Activated CD8-positive, alpha-beta memory T cell treated with anti-CD3 and anti-CD28 coated beads, Interleukin-2, amount 10 ng/mL, durations not matched to agents 7 days and 5 days (primary cell): Measurements from ENCODE around the gene CRIP3. TPM values are rescaled to one million over a fixed set of nuclear protein-coding genes. Genes with fewer than 3 reads are reported as not detected.

Source experiments
- ATAC-seq: fragments of 150-1000 bp; cut with Tn5 transposase; one replicate; pipeline ENCODE4 v1.10.0; 2021; ENCODE audit warnings: moderate library complexity
- CTCF ChIA-PET: fragments of 350-600 bp; sonication (Branson Sonifier 250); formaldehyde crosslinking; loops from one replicate; lab custom pipeline; 2021; ENCODE audit warnings: antibody characterized with exemption; lab: Charles Lee
- DNase-seq: peaks from one replicate; pipeline ENCODE4 v3.0.0-alpha.2; 2020
- H3K27ac Mint-ChIP-seq: one replicate; pipeline ENCODE4 v1.8.0; 2021; ENCODE audit warnings: mild to moderate bottlenecking, mixed read lengths
- H3K27me3 Mint-ChIP-seq: one replicate; pipeline ENCODE4 v1.8.0; 2021; ENCODE audit warnings: mixed read lengths
- H3K36me3 Mint-ChIP-seq: one replicate; pipeline ENCODE4 v1.8.0; 2021; ENCODE audit warnings: mild to moderate bottlenecking, mixed read lengths
- H3K4me1 Mint-ChIP-seq: one replicate; pipeline ENCODE4 v1.8.0; 2021; ENCODE audit warnings: mixed read lengths
- H3K4me3 Mint-ChIP-seq: one replicate; pipeline ENCODE4 v1.8.0; 2021; ENCODE audit warnings: mild to moderate bottlenecking, moderate library complexity, mixed read lengths
- H3K9me3 Mint-ChIP-seq: one replicate; pipeline ENCODE4 v1.8.0; 2022; ENCODE audit warnings: low read depth, mixed read lengths
- total RNA-seq, 2 experiments: library from RNA; stranded (reverse); gene quantifications; one replicate each; pipeline ENCODE4 v1.2.3, GENCODE V29; 2021

The CRIP3 gene
- total RNA-seq, 2 experiments from 2014 or later, result 0.50 to 0.66 TPM

DNA sequence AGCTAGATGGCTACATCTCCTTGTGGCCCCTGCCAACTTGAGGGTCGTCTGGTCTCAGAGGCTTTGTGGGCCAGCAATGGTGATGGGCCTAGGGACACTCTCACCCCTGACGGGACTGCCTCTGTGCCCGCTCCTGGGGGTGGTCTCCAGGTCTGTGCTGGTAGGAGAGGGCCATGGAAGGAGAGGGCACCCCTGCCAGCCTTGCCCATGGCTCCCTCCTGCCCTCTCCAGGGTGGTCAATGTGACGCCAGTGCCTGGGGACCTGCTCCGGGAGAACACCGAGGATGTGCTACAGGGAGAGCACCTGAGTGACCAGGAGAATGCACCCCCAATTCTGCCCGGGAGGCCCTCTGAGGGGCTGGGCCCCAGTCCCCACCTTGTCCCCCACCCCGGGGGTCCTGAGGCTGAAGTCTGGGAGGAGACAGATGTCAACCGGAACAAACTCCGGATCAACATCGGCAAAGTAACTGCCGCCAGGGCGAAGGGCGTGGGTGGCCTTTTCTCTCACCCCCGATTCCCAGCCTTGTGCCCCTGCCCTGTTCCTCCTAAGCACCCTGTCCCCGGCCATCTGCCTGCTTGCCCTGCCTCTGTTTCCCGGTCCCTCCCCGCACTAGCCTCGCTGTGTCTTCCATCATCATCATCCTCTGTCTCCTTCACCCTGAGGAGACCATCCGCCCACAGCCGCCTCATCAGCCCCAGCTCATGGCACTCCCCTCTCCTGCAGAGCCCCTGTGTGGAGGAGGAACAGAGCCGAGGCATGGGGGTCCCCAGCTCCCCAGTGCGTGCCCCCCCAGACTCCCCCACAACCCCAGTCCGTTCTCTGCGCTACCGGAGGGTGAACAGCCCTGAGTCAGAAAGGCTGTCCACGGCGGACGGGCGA is 49.6 kb downstream of the CRIP3 start:
- CTCF ChIA-PET, result interaction anchor here (1.4 kb wide), 1 partner anchor 11 kb away, joined by 5 read pairs; no protein-coding TSS in a partner anchor
- no peak for ATAC-seq
- H3K4me3 Mint-ChIP-seq, result no peak overlapping the region
- no peaks in the 10 kb centered on the region for H3K36me3 Mint-ChIP-seq
- DNase-seq, result no peak
- H3K27me3 Mint-ChIP-seq, result no peaks in the 10 kb centered on the region
- no peak overlapping the region for H3K27ac Mint-ChIP-seq
- H3K9me3 Mint-ChIP-seq, result no peaks in the 10 kb centered on the region
- peaks cover 7% of the 10 kb centered on the region for H3K4me1 Mint-ChIP-seq

DNA sequence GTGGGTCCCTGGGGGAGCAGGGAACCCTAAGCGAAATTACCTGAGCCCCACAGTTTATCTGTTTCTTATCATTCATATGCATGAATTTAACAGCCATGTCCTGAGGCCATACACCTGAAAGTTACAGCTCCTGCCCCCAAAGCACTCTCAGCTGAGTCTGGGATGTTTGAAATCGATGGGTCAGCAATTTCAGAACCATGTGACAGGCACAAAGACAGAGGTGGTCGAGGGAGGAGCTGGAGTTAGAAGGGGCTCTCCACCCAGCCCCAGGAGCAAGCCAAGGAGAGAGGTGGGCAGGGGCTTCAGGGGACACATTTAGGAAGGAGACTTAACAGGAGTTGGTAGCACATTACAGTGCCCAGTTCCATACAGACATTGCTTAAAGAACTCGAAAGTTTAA is 50.4 kb downstream of the CRIP3 start:
- H3K27me3 Mint-ChIP-seq, result no peaks in the 10 kb centered on the region
- CTCF ChIA-PET, result interaction anchor here (1.4 kb wide), 1 partner anchor 10 kb away, joined by 5 read pairs; no protein-coding TSS in a partner anchor
- ATAC-seq, result no peak
- no peak for DNase-seq
- H3K4me1 Mint-ChIP-seq, result peaks cover 7% of the 10 kb centered on the region
- no peaks in the 10 kb centered on the region for H3K9me3 Mint-ChIP-seq
- no peak overlapping the region for H3K27ac Mint-ChIP-seq
- no peak overlapping the region for H3K4me3 Mint-ChIP-seq
- no peaks in the 10 kb centered on the region for H3K36me3 Mint-ChIP-seq

DNA sequence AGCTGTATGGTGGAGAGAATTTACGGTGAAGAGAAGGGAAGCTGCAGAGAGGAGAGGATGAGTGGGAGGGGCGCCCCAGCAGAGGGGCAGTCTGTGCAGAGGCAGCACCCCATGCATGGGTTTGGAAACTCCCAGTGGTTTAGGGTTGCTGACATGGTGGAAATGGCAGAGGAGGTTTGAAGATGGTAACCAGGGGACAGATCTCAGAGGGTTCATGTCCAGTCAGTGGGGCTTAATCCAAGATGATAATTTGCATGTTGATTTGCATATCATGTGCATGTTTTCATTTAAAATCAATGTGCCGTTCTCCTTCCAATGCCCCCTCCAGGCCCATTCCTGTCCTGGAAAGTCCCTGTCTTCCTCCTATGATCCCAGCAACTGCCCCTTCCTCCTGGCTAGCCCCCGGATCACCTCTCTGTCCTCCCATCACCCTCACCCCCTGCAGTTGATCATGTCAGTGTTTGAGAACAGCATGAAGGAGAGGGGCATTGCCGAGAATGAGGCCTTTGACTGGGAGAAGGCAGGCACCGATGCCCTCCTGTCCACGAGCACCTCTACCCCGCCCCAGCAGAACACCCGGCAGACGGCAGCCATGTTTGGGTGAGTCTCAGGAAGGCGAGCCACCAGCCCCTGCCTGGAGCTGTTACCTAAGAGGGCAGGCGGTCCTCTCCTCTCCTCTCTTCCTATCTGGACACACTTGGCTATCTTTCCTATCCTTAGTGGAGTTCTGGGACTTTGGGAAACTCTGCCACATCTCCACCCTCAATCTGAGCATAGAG is 51.1 kb downstream of the CRIP3 start:
- H3K27me3 Mint-ChIP-seq, result no peaks in the 10 kb centered on the region
- H3K4me3 Mint-ChIP-seq, result no peak overlapping the region
- ATAC-seq, result no peak
- H3K36me3 Mint-ChIP-seq, result no peaks in the 10 kb centered on the region
- no peak for DNase-seq
- no peaks in the 10 kb centered on the region for H3K9me3 Mint-ChIP-seq
- H3K4me1 Mint-ChIP-seq, result peaks cover 7% of the 10 kb centered on the region
- CTCF ChIA-PET, result interaction anchor here (1.3 to 1.4 kb wide), 2 partner anchors 10 to 28 kb away, joined by 5 to 6 read pairs; partner anchors contain the start of gene DNPH1
- H3K27ac Mint-ChIP-seq, result no peak overlapping the region

DNA sequence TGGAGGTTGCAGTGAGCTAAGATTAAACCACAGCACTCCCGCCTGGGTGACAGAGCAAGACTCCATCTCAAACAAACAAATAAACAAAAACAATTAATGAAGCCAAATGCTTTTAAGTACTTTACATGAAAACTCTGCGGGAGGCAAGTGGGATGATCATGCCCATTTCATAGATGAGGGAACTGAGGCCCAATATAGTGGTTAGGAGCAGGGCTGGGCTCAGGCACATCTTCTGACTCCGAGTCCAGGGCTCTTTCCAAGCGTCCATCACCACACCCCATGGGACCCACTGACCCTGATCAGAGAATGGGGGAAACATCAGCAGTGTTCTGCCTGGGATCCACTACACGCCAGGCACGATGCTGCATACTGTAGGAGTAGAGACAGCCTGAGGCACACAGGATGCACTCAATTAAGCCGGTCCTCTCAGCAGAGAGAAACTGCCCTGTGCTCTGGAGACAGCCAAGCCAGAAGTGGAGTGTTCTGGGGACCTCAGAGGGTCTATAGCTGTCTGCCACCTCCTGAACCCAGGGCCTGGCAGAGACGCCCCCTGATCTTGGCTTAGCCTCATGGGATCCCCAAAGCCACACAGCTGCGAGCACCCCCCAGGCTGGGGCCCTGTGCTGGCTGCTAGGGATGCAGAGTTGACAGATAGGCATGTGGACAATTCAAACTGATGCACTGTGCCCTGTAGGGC is 51.8 kb downstream of the CRIP3 start:
- CTCF ChIA-PET, result interaction anchor here (1.3 kb wide), 1 partner anchor 27 kb away, joined by 6 read pairs; the partner anchor contains the start of gene DNPH1
- H3K4me3 Mint-ChIP-seq, result no peak overlapping the region
- ATAC-seq, result no peak
- no peaks in the 10 kb centered on the region for H3K36me3 Mint-ChIP-seq
- DNase-seq, result no peak
- no peak overlapping the region for H3K27ac Mint-ChIP-seq
- H3K27me3 Mint-ChIP-seq, result peaks cover 3% of the 10 kb centered on the region
- no peaks in the 10 kb centered on the region for H3K9me3 Mint-ChIP-seq
- peaks cover 7% of the 10 kb centered on the region for H3K4me1 Mint-ChIP-seq

Other genes starting within 250 kb of the CRIP3 start
- 10 to 100 TPM; 64.2 to 71.0 TPM for gene MRPL2, start 249.4 kb downstream of the CRIP3 start, total RNA-seq
- gene KLC4, start 249.2 kb downstream of the CRIP3 start, total RNA-seq, result 10 to 100 TPM; 15.1 to 16.4 TPM
- gene PTK7, start 232.5 kb downstream of the CRIP3 start, total RNA-seq, result under 1 TPM; 0.33 to 0.85 TPM
- gene SRF, start 137.6 kb downstream of the CRIP3 start, total RNA-seq, result 10 to 100 TPM; 45.0 to 53.2 TPM
- gene CUL9, start 126.6 kb downstream of the CRIP3 start, total RNA-seq, result 10 to 100 TPM; 49.9 to 71.3 TPM
- gene DNPH1, start 79.3 kb downstream of the CRIP3 start, total RNA-seq, result 10 to 100 TPM; 54.0 to 60.0 TPM
- gene TTBK1, start 65.3 kb downstream of the CRIP3 start, total RNA-seq, result under 1 TPM; 0.20 to 0.80 TPM
- not detected for gene SLC22A7, start 10.6 kb downstream of the CRIP3 start, total RNA-seq
- gene ZNF318, start 60.8 kb upstream of the CRIP3 start, total RNA-seq, result 10 to 100 TPM in 1 of 2 experiments, 1 to 10 TPM in 1; 9.7 to 12.8 TPM
- 10 to 100 TPM; 52.0 to 59.6 TPM for gene ABCC10, start 118.7 kb upstream of the CRIP3 start, total RNA-seq
- not detected for gene DLK2, start 146.7 kb upstream of the CRIP3 start, total RNA-seq
- 10 to 100 TPM; 41.1 to 41.8 TPM for gene TJAP1, start 168.7 kb upstream of the CRIP3 start, total RNA-seq
- under 1 TPM in 1 of 2 experiments, not detected in 1; 0.09 TPM for gene LRRC73, start 201.5 kb upstream of the CRIP3 start, total RNA-seq
- 10 to 100 TPM; 50.9 to 56.3 TPM for gene YIPF3, start 208.1 kb upstream of the CRIP3 start, total RNA-seq
- 10 to 100 TPM; 30.8 to 48.2 TPM for gene POLR1C, start 208.3 kb upstream of the CRIP3 start, total RNA-seq